ENCODE data around the gene PTPRR.

The PTPRR gene

DNA sequence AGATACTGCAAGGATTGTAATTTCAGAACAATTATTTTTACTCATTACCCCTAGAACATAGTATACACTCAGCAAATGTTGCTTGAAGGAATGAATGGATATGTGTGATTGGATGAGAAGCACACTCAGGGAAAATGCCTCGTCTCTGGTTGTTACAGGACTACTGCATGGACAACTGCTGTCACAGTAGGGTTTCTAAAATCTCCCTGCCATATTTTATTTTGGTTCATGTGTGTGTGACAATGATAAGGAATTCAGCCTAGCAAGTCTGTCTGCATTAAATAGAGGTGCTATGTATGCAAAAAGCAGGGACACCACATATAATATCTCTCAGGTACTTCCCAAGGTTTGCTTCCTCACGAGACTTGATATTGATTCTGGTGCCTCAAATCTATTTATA is 1.4 kb downstream of the PTPRR start:
- in situ Hi-C loops (cut with HindIII; ENCODE audit: low sequenced_read_pairs) = no loop called here

DNA sequence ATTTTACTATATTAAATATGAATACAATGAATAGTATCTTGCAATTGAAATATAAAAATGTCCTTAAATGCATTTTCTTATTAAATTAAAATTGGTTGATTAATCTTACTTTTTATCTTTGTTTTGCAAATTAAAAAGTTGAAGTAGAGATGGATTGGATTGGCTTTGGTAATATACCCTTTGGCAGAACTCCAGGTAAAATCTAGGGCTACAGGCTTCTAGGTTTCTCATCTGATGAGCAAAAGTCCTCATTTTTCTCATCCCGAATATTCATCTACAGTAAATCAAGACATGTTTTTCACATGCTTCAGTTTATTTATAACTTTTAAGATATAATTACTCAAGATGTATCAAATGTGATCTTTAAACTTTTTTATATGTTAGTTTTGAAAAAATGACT is 2.2 kb downstream of the PTPRR start:
- in situ Hi-C loops (cut with HindIII; ENCODE audit: low sequenced_read_pairs) = no loop called here

GRCh38 chr12:70910666-70911065 is 9.9 kb downstream of the PTPRR start:
- in situ Hi-C loops (cut with HindIII; ENCODE audit: low sequenced_read_pairs) = no loop called here

DNA sequence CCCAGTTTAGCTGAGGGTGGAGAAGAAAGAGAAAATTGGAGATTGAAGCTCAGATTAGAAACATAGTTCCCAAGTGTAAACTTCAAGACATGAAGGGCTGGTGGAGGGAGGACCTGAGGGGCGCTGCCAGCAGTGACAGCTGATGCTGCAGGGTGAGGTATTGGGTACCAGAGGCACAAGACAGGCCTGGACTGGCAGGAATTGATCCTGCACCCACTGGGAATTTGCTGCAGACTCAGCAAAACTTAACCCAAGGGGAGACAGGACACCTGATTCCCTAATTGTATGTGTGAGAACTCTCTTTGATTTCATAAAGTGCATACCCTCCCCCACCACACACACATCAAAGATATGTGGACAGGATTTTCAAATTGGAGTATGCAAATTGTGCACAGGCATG is 11.6 kb downstream of the PTPRR start:
- in situ Hi-C loops (cut with HindIII; ENCODE audit: low sequenced_read_pairs) = no loop called here

DNA sequence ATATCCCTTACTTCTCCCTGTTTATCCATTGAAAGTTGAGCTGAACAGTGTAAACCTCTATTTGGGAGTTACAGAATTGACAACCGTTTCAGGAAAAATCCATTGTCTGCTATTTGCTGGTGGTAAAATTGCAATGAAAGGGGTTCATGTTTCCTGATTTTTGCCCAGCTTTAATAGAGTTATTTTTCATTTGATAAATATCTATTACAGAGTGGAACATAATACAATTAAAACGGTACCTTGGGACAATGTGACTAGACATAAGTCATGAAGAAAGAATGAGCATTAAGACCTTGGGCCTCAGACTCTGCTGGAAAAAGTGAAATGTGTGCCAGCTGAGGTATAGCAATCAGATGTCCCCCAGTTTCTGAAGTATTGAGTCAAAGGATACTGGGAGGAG is 13.1 kb downstream of the PTPRR start:
- in situ Hi-C loops (cut with HindIII; ENCODE audit: low sequenced_read_pairs) = no loop called here

DNA sequence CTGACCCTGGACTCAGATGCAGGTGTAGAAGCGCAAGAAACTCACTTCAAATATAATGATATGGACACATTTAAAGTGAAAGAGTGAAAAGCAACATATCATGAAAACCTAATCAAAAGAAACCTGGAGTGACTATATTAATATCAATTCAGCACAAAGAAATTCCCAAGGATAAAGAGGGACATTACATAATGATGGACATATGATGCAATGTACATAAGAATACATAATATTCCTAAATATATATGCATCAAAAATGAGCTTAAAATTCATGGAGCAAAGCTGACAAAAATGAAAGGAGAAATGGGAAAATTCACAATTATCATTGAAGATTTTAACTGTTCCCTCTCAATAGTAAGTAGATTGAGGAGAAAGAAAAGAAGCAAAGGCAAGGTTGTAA is 24.6 kb downstream of the PTPRR start:
- in situ Hi-C loops (cut with HindIII; ENCODE audit: low sequenced_read_pairs) = no loop called here

DNA sequence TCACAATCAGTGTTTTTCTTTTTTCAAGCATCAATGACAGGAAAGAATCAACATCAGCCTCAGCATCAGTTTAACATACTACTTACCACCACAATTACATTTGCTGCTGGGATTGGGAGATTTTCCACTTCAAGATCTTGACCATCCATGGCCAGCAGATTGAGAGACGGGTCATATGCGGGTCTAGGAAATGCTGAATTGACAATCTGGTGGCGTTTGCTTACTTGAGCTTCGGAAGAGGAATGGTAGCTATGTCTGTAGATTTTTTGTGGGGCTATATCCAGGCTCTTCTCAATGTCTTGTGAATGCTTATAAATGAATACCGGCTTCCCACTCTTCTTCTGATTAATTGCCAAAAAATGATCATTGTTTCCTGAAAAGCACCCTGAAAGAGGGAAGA is 27.9 kb downstream of the PTPRR start:
- in situ Hi-C loops (cut with HindIII; ENCODE audit: low sequenced_read_pairs) = no loop called here

- in situ Hi-C loops (cut with HindIII; ENCODE audit: low sequenced_read_pairs) = no loop called here
These were observed 29.4 kb downstream of the PTPRR start for GRCh38 chr12:70890895-70891832.

DNA sequence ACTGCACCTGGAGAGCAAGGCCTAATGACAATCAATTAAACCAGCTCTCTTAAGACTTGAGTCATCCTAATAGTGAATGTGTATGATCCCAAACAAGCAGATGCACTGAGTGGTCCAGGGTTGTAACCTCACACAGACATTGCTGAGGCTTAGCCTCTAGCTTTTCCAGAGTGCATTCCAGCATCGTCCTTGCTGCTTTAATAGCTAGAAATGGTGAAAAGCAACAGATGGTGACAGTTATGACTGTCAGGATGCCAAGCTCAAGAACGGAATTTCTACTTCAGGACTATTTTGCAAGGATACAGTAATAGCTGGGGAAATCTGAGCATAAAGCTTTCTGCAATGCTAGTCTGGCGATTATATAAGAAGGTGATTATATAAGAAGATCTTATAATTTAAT is 34.6 kb downstream of the PTPRR start:
- in situ Hi-C loops (cut with HindIII; ENCODE audit: low sequenced_read_pairs) = no loop called here

DNA sequence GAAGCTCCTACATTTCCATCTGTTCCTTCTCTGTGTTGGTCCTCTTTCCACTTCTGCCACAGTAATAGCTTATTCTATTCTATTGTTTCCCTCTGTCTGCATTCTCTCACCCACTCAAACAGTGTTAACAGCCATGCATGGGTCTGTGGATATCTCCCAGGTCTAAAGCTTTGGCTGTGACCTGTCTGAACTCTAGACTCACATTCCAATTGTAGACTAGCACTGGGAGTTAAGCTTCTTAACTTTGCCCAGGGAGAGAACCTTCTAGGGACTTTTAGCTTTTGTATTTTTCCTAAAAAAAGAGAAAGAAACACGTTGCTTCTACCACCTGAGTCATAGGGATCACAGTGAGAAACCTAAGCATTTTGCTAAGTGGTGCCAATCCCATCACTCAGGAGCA is 36.7 kb downstream of the PTPRR start:
- in situ Hi-C loops (cut with HindIII; ENCODE audit: low sequenced_read_pairs) = no loop called here

- in situ Hi-C loops (cut with HindIII; ENCODE audit: low sequenced_read_pairs) = no loop called here
These were observed 39.8 kb downstream of the PTPRR start for GRCh38 chr12:70880744-70881143.

DNA sequence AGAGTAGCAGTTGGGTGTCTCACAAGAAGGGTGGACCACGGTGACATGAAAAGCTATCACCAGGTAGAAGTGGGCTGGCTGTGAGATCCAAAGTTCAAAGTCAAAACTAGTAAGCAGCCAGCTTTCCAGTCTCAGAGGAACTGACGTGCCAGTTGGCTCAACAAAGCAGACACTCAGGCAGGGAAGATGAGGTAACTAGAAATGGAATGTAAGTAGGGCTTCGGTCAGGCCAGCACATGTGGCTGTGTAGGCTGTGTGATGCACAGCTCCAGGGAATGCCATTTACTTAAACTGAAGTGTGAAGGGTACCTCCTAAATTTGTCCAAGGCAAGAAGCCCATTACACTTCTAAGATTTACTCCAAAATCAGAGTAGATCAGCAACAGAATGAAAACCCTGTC is 43.6 kb downstream of the PTPRR start:
- in situ Hi-C loops (cut with HindIII; ENCODE audit: low sequenced_read_pairs) = no loop called here

DNA sequence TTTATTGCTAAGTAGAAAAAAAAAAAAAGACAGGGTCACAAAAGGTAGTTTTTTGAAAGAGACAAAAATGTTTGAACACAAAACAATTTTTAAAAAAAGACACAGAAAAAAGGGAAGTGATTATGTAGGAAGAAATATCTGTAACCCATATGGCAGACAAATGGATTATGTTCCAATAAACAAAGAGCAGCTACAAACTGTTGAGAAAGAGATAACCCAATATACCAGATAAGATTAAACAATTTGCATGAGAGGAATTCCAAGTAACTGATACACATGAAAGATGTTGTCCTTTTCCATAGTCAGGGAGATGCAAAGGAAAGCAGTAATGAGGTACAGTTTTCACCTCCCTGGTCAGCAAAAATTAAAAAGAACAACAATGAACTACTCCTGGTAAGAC is 44.9 kb downstream of the PTPRR start:
- in situ Hi-C loops (cut with HindIII; ENCODE audit: low sequenced_read_pairs) = no loop called here

GRCh38 chr12:70854881-70855568 is 65.5 kb downstream of the PTPRR start:
- in situ Hi-C loops (cut with HindIII; ENCODE audit: low sequenced_read_pairs) = no loop called here

DNA sequence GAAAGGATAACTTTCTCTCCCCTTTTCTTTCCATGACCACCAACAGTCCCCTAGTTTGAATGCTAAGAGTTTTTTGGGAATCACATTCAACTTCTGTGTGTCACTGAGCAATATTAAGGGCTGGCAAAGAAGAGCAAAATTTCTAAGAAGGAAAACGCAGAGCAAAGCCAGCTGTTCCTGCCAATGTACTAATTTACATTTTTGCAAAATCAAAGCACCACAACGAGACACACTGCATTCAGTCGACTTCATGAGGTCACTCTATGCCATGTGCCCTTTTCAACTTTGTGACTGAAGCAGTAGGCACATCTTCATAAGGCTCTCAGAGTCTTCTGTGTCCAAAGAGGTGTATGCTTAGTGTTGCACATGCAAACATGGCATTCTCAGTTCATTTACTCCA is 66.4 kb downstream of the PTPRR start:
- in situ Hi-C loops (cut with HindIII; ENCODE audit: low sequenced_read_pairs) = no loop called here

DNA sequence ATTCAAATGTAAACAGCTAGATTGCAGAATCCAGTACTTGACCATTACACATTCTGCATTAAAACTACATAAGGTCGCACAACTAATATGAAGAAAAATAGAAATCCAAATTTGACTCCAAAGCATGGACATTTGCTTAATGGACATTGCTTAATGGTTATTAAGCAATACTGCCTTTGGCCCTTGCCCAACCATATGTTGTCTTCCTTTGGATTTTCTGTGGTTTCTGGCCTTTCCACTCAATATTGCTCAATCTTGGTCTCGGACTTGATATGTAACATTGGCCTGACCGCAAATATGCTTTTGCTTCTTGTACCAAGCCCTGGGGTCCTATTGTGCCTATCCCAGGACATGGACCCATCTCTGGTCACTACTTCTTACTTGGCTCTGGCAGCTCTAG is 67.2 kb downstream of the PTPRR start:
- in situ Hi-C loops (cut with HindIII; ENCODE audit: low sequenced_read_pairs) = no loop called here

DNA sequence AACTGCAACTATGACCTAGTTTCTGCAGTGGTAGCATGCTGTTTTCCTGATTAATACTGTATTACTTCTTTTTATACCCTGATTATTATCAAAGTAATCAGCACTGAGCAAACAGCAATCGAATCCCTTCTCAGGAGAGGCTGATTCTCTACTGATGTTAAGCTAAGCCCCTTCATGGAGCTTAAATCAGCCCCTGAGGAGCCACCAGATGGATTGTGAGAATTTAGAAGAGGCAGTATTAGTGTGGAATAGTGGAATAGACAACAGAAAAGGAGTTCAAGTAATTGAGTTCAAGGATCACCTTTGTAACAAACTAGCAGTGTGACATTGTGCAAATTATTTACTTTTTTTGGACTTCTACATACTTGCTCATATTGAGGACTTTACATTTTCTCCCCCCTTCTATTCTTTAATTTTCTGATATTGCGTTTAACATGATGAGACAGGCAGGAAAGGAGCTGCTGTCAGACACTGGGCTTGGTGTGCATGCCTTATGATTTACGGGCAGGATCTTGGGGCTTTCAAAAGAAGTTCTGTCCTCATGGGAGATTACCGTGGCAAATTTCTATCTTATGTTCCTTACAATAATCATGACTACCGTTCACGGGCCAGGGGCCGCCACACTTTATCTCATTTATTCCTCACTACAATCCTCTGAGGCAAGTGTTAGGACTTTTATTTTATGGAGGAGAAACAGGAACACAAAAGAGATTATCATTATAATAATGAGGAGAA is 68.0 kb downstream of the PTPRR start:
- in situ Hi-C loops (cut with HindIII; ENCODE audit: low sequenced_read_pairs) = no loop called here

- in situ Hi-C loops (cut with HindIII; ENCODE audit: low sequenced_read_pairs) = no loop called here
These were observed 71.1 kb downstream of the PTPRR start for GRCh38 chr12:70849265-70849960.

DNA sequence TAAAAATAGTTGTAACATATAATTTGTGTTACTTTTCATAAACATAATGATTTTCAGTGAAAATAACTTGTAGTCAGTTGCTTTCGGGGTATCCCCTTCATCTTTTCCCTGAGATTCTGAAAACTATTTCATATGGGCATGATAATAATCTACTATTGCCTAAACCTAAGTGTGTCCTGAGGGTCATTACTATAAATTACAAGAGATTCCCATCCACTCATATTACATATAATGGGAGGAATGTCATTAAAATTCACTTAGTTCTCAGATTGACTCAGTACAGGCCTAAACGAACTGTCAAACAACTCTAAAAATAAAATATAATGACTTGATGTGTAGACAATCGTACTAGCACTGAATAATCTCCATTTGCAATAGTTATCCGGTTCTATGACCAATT is 72.7 kb downstream of the PTPRR start:
- in situ Hi-C loops (cut with HindIII; ENCODE audit: low sequenced_read_pairs) = no loop called here

DNA sequence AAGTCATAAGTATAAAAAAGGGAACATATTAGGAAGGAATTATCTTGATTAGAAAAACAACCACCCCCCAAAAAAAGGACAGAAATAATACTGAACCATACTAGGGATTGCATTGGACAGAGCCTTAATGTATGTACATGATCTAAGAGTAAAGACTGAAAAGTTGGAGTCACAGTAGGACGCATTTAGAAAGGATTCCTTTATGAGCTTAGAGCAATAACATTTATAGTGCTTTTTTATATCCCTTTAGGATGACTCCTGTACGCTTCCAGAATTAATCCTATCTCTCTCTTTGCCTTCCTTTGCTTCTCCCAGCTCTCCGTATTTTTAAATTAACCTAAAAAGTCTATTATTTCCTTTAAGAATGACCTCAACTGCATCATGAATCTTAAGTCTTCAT is 75.3 kb downstream of the PTPRR start:
- in situ Hi-C loops (cut with HindIII; ENCODE audit: low sequenced_read_pairs) = no loop called here

DNA sequence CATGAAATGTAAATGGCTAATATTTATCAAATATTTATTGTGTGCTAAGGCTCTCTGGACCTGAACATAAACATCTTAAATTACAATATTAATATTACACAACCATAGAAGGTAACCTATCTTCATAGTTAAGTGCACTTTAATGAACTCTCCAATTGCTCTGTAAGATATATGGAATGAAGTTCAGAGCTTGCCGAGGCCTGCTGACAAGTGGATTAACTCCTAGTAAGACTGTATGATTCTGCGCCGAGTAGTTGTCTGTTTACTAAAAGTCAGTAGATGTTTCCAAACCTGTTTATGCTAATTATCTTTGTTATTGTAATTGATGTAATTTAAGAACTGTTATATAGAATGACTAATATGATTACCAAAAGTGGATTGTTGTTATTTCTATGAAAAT is 77.2 kb downstream of the PTPRR start:
- in situ Hi-C loops (cut with HindIII; ENCODE audit: low sequenced_read_pairs) = no loop called here

All from DLD1 (cell line).